Stimulated activated CD8-positive, alpha-beta memory T cell treated with anti-CD3 and anti-CD28 coated beads, Interleukin-12 subunit alpha, Interleukin-12 subunit beta, amount 100 ng/mL, for 4 hours (primary cell): ENCODE measurements around the gene NEDD1.
A peak's percentile ranks its signal among the peaks of the same experiment; 100 is the strongest.

Source experiments
- DNase-seq: peaks from one replicate; pipeline ENCODE4 v3.0.0-alpha.2; 2020; ENCODE audit warnings: low read depth

NEDD1 gene

GRCh38 chr12:96901175-96901574 is 5.9 kb upstream of the NEDD1 start:
- DNase-seq = no peak

- DNase-seq = no peak
Observed at GRCh38 chr12:96902076-96902475, 5.0 kb upstream of the NEDD1 start.

- DNase-seq = no peak
Observed at GRCh38 chr12:96906498-96906848, 584 bp upstream of the NEDD1 start.

GRCh38 chr12:96907671-96908422 is 790 bp downstream of the NEDD1 start:
- DNase-seq = no peak

GRCh38 chr12:96908423-96908675 is 1.3 kb downstream of the NEDD1 start:
- DNase-seq = no peak

GRCh38 chr12:96912261-96912660 is 5.2 kb downstream of the NEDD1 start:
- DNase-seq = no peak

- DNase-seq = no peak
Observed at GRCh38 chr12:96912943-96913342, 5.9 kb downstream of the NEDD1 start.

GRCh38 chr12:96919510-96920210 is 12.6 kb downstream of the NEDD1 start:
- DNase-seq = no peak

- no peak for DNase-seq
Observed at GRCh38 chr12:96948782-96949181, 41.7 kb downstream of the NEDD1 start.

- DNase-seq = no peak
Observed at GRCh38 chr12:96979532-96979931, 72.5 kb downstream of the NEDD1 start.

GRCh38 chr12:96980991-96981414 is 73.9 kb downstream of the NEDD1 start:
- DNase-seq = no peak

GRCh38 chr12:96981911-96982310 is 74.9 kb downstream of the NEDD1 start:
- no peak for DNase-seq

GRCh38 chr12:96982671-96983070 is 75.6 kb downstream of the NEDD1 start:
- no peak for DNase-seq

GRCh38 chr12:96985515-96986362 is 78.7 kb downstream of the NEDD1 start:
- peak; percentile 8 for DNase-seq

- DNase-seq = no peak
Observed at GRCh38 chr12:96986883-96987523, 79.9 kb downstream of the NEDD1 start.

- DNase-seq = no peak
Observed at GRCh38 chr12:96988919-96989318, 81.9 kb downstream of the NEDD1 start.

- DNase-seq = no peak
Observed at GRCh38 chr12:96989916-96990315, 82.9 kb downstream of the NEDD1 start.

GRCh38 chr12:96994900-96995299 is 87.8 kb downstream of the NEDD1 start:
- DNase-seq = no peak

GRCh38 chr12:96995861-96996260 is 88.8 kb downstream of the NEDD1 start:
- no peak for DNase-seq

- DNase-seq = no peak
Observed at GRCh38 chr12:96997797-96998484, 90.9 kb downstream of the NEDD1 start.

GRCh38 chr12:97003276-97003675 is 96.2 kb downstream of the NEDD1 start:
- DNase-seq = no peak
